NB4 (cell line): ENCODE measurements around the gene PAK5.

Experiments used
- DNase-seq: peaks from one replicate; pipeline ENCODE4 v3.0.0; 2010; ENCODE audit warnings: low read depth
- H3K4me3 ChIP-seq: one replicate; pipeline ENCODE4 v1.5.1; 2011; ENCODE audit warnings: mild to moderate bottlenecking, low read depth, low read length, moderate library complexity
- MAX ChIP-seq: IDR thresholded peaks from 2 replicates; pipeline ENCODE4 v1.6.1; 2011; ENCODE audit warnings: low read depth, low read length
- MYC ChIP-seq: IDR thresholded peaks from 2 replicates; pipeline ENCODE4 v1.6.1; 2011; ENCODE audit warnings: low read depth, low read length
- POLR2A ChIP-seq: IDR thresholded peaks from 2 replicates; pipeline ENCODE4 v1.6.1; 2011; ENCODE audit warnings: mild to moderate bottlenecking; ENCODE audit not compliant: insufficient read length; ENCODE audit errors: extremely low read depth
- TF ChIP-seq, protein P1 (sequence below): IDR thresholded peaks from one replicate; pipeline ENCODE4 v1.5.1; 2012; ENCODE audit warnings: low read depth, low read length

PAK5 gene

GRCh38 chr20:9572670-9573069 lies 266.2 kb downstream of the PAK5 start:
- TF ChIP-seq, protein P1, sequence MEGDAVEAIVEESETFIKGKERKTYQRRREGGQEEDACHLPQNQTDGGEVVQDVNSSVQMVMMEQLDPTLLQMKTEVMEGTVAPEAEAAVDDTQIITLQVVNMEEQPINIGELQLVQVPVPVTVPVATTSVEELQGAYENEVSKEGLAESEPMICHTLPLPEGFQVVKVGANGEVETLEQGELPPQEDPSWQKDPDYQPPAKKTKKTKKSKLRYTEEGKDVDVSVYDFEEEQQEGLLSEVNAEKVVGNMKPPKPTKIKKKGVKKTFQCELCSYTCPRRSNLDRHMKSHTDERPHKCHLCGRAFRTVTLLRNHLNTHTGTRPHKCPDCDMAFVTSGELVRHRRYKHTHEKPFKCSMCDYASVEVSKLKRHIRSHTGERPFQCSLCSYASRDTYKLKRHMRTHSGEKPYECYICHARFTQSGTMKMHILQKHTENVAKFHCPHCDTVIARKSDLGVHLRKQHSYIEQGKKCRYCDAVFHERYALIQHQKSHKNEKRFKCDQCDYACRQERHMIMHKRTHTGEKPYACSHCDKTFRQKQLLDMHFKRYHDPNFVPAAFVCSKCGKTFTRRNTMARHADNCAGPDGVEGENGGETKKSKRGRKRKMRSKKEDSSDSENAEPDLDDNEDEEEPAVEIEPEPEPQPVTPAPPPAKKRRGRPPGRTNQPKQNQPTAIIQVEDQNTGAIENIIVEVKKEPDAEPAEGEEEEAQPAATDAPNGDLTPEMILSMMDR: no peak
- TF ChIP-seq MAX: no peak
- no peak for TF ChIP-seq POLR2A
- no peak for TF ChIP-seq MYC

GRCh38 chr20:9571783-9572182 lies 267.1 kb downstream of the PAK5 start:
- DNase-seq: no peak
- TF ChIP-seq MYC: no peak
- no peak for TF ChIP-seq MAX
- TF ChIP-seq POLR2A: no peak
- TF ChIP-seq, protein P1: no peak
- H3K4me3 ChIP-seq: no peak overlapping the region

More at GRCh38 chr20:9572670-9573069, 266.2 kb downstream of the PAK5 start:
- no peak for DNase-seq
- H3K4me3 ChIP-seq: no peak overlapping the region

DNA sequence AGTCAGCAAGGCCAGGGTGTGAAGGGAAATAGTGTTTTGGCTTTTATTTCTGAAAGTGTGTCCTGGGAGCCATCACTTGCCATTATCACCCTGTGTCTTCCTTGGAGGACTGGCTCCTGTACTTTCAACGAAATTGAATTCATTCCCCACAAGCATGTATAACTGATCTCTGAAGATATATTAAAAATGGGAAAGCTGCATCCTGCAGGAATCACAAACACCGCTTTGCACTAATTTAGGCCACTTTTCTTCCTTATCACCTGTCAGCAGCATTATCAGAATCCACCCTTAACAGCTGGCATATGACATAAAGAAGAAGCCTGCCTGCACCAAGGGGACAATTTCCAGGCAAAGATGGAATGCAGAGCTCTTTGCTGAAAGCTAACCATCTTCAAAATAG lies 268.3 kb downstream of the PAK5 start:
- no peak for DNase-seq
- no peak for TF ChIP-seq MAX
- TF ChIP-seq MYC: no peak
- TF ChIP-seq, protein P1: no peak
- no peak for TF ChIP-seq POLR2A
- H3K4me3 ChIP-seq: no peak overlapping the region

DNA sequence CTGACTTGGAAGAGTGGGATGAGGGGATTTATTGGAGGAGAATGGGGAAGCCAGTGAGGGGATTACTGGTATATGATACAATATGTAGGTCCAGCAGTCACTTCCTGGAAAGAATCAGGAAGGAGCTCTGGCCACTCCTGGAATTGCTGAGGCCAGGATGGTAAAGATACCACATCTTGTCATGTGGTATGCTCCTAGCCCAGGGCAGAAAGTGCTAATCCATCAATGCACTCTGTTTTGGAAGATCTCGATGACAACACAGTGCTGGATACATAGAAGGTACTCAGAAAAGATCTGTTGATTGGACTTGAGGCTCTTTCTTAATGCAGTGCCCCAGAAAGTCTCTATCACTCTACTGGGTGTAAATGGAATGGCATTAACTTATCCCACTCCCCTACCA lies 271.9 kb downstream of the PAK5 start:
- TF ChIP-seq MAX: no peak
- TF ChIP-seq MYC: no peak
- H3K4me3 ChIP-seq: no peak overlapping the region
- DNase-seq: no peak

DNA sequence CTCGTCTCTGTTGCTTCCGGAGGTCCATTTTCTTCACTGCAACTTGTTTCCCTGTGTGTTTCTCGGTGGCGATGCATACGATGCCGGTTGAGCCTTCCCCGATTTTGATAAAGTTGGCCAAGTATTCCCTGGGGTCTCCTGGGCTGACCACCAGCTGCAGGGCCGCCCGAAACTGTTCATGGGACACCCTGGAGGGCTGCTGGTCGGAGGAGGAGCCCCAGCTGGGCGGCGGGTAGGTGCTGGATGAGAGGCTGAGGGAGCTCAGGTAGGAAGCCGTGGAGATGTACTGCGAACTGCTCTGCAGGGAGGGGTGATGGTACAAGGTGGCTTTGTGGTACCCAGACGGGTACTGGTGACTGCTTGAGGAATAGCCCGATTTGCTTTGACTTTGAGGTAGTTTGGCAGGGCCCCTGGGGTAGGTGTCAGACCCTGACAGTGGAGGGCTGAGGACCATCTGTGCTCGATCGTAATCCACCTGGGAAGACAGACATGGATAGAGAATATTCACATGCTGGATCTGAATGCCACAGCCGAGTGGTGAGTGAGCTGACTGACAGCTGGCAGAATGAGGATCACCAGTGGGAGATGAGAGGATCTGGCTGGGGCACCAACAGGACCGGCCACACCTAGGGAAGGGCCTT lies 272.8 kb downstream of the PAK5 start:
- no peak for DNase-seq
- H3K4me3 ChIP-seq: no peak overlapping the region
- TF ChIP-seq MYC (no peak), MAX (no peak), POLR2A (no peak)
- TF ChIP-seq, protein P1: no peak

DNA sequence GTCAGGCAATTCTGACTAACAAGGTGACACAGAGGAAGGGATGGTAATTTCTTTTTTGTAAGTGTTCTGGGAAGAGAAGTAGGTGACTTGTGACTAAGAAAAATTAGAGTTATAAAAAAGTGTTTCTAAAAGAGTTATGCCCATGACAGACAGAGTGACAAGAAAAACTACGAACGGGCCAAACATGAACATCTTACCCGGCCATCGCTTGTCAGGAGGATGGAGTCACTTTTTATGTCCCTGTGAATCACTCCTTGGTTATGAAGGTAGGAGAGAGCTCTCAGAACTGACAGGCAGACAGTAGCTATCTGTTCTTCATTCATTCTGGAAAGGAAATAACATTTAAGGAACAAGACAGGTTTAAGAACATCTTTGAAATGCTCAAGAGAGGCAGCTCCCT lies 281.5 kb downstream of the PAK5 start:
- H3K4me3 ChIP-seq: no peak overlapping the region
- no peak for TF ChIP-seq MYC
- no peak for TF ChIP-seq MAX
- TF ChIP-seq POLR2A: no peak
- TF ChIP-seq, protein P1: no peak
- DNase-seq: no peak
